Stimulated activated CD4-positive, alpha-beta T cell treated with anti-CD3 and anti-CD28 coated beads, Interleukin-15, amount 100 ng/mL, for 24 hours (primary cell): ENCODE measurements around the gene CACNA2D3.

Experiments
- DNase-seq: peaks from one replicate; pipeline ENCODE4 v3.0.0-alpha.2; 2020

The CACNA2D3 gene

GRCh38 chr3:54127499-54128056 is 5.2 kb downstream of the CACNA2D3 start:
- DNase-seq = no peak

DNA sequence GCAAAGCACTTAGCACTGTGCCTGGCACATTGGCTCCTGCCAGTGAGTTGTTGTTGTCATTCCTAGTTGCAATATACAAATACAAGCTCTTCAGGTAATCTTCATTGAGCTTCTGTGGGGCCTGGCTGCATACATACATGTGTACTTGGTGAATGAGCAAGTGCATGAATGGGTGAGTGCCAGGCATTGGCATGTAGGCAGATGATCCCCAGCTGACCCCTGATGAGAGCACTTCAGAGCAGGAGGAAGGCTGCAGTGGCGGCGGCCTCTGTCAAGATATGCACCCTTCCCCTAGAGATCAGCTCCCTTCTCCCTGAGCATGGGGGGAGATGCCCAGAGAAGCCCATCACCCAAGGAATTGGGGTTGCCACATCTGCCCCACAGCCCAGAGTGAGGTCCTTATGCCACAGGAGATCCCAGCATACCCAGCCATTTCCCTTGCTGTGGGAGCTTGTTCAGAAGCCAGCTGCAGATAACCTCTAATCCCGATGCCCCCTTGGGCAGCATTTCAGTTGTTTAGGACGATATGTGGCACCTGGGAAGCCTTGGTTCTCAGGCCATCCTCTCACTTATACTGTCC is 8.8 kb downstream of the CACNA2D3 start:
- DNase-seq = no peak

DNA sequence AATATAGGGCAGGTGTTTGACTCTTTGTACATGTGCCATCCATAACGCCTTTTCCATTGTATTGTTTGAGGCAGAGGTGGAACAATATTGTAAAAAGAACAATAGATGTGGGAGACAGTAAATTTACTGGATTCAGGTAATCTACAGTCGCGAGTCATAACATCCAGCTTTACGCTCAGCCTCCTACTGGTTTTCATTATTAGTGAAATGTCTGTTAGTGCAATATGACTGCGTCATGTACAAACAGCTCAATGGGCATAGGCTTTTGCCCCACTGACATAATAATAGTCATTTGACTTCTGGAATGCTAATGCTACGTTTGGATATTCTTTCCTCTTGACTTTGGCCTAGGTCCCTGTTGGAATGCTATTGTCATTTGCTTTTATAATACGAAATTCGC is 9.5 kb downstream of the CACNA2D3 start:
- no peak for DNase-seq

- no peak for DNase-seq
Measured at GRCh38 chr3:54132685-54133084, 10.3 kb downstream of the CACNA2D3 start.

GRCh38 chr3:54133196-54133595 is 10.8 kb downstream of the CACNA2D3 start:
- DNase-seq = no peak

- DNase-seq = no peak
Measured at GRCh38 chr3:54134155-54134554, 11.8 kb downstream of the CACNA2D3 start.

- no peak for DNase-seq
Measured at GRCh38 chr3:54134713-54135112, 12.4 kb downstream of the CACNA2D3 start.

DNA sequence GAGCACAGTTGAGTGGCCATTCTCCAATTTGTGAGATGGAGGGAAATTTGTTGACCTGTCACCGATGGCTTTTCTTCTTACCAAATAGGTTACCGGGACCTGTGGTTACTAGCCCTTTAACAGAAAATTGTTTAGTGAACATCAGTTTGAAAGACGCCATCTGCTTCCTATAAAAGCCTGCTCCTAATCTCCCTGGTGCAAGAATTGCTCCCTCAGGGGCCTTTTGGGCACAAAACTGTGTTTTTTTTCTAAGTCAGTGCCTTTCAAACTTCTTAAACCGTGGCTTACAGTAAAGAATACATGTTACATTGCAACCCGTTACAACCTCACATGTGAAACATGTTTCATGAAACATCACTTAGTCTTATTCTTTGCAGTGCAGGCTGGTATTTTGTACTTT is 15.0 kb downstream of the CACNA2D3 start:
- DNase-seq = no peak

GRCh38 chr3:54138937-54139547 is 16.7 kb downstream of the CACNA2D3 start:
- DNase-seq = no peak

DNA sequence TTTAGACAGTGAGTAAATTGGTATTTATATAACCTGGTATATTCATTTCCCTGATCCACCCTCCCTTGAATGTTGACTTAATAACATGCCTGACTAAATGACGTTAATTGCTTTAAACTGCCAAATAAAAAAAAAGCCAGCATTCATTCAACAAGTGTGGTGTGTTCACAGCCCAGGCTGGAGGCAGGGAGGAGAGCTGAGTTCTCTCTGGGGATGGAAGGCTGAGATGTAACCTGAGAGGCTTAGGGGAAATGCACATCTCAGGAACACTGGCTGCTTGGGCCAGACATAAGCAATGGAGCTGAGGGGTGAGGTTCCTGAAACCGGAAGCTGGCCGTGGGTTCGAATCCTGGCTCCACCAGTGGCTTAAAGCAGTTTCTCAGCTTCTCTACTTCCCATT is 17.3 kb downstream of the CACNA2D3 start:
- DNase-seq = no peak

GRCh38 chr3:54144284-54144683 is 21.9 kb downstream of the CACNA2D3 start:
- no peak for DNase-seq

DNA sequence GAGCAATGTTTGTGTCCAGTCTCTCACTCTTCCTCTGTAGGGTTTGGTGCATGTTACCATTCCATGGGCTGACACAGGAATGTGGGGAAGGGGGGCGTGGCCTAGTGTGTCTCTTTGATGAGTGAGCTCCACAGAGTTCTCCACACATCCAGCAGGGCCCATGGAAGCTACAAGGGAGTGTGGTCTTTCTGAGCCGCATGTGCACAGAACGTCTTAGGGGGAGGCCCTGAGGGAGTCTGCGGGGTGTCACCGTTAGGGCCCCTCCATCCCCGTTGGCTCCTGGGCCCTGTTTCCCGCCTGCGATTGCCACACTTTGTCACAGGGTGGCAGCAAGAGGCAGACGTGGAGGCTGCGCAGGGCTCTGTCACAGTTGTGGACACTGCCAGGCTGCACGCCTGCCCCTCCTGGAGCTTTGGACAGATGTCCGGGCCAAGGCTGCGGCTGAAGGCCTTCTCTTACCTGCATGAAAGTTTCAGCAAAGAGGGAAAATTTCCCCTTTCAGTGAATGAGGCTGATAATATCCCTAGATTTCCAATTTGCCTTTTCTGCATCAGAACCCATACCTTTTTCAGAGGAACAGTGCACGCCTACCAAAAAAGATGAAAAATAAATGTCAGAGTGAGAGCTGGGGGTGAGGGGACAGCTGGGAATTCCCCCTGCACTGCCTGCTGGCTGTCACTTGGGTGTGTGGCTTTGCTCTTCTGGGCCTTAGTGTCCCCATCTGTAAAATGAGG is 24.3 kb downstream of the CACNA2D3 start:
- DNase-seq = peak; percentile 23

GRCh38 chr3:54150864-54151467 is 28.6 kb downstream of the CACNA2D3 start:
- DNase-seq = no peak

GRCh38 chr3:54153477-54153876 is 31.1 kb downstream of the CACNA2D3 start:
- no peak for DNase-seq

- no peak for DNase-seq
Measured at GRCh38 chr3:54157860-54158259, 35.5 kb downstream of the CACNA2D3 start.

- DNase-seq = no peak
Measured at GRCh38 chr3:54159917-54160316, 37.6 kb downstream of the CACNA2D3 start.

- DNase-seq = no peak
Measured at GRCh38 chr3:54163441-54163840, 41.1 kb downstream of the CACNA2D3 start.

GRCh38 chr3:54164192-54164975 is 42.0 kb downstream of the CACNA2D3 start:
- DNase-seq = no peak

DNA sequence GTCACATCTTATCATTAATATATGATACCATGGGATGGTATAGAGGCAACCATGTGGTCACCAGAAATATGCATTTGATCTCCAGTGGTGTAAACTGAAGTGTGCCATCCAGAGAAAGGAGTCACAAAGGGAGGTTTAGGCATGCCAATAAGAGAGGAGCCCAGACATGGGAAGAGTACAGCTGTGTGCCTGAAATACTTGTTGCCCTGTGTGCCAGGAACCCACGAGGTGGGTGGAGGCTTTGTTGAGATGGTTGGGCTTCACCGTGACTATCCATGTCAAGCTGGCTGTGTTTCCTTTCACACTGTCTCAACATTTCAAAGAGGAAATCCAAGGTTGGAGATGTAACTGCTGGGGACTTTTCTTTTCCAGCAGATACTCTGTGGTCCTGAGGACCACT is 43.5 kb downstream of the CACNA2D3 start:
- DNase-seq = no peak

- DNase-seq = no peak
Measured at GRCh38 chr3:54167999-54168398, 45.6 kb downstream of the CACNA2D3 start.

- DNase-seq = no peak
Measured at GRCh38 chr3:54168451-54168850, 46.1 kb downstream of the CACNA2D3 start.

DNA sequence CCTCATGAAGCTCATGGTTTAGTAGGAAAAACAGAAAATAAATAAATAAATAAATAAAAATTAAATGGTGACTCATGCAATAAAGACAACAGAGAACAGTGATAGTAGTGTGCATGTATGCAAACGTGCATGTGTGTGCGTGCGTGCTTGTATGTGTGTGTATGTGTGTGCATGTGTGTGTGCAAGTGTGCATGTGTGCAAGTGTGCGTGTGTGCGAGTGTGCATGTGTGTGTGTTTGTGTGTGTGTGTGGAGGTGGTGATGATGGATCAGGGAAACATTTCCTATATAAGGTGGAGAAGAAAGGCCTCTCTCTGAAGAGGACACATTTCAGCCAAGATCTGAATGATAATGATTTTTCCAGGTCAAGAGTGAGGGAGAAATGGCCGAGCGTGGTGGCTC is 47.2 kb downstream of the CACNA2D3 start:
- DNase-seq = no peak

GRCh38 chr3:54171509-54171908 is 49.2 kb downstream of the CACNA2D3 start:
- no peak for DNase-seq
